ENCODE results near the gene PDK2. TPM values are rescaled to one million over a fixed set of nuclear protein-coding genes. Genes with fewer than 3 reads are reported as not detected.

Gene PDK2
- total RNA-seq, 5 donors from 2014 or later (not counting 1 experiment from before 2014, with no cell fraction given), result 18.8 to 37.2 (median 30.0) TPM

DNA sequence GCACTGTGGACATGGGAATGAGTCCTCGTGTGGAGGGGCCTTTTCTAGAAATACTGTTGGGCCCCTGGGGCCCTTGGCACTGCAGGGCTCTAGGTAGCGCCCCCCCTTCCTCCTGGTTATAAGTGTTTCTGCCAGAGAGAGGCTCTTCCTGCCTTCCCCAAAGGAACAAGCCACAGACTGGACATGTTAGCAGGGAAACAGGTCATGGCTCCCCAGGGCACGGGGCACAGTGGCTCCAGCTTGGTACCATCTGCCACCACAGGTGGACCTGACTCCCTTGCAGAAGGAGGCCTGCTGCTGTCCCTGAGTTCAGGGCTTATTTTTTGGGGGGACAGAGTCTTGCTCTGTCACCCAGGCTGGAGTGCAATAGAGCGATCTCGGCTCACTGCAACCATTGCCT, 8.8 kb downstream of the PDK2 start:
- DNase-seq (no peak), ATAC-seq (replicated peaks in 1 of 4) (no peak)
- peaks cover 7 to 9% (median 7%) of the 10 kb centered on the region in 3 donors for H3K4me1 Mint-ChIP-seq
- no peaks in the 10 kb centered on the region for H3K9me3 ChIP-seq
- peaks cover 0 to 10% of the 10 kb centered on the region in 2 experiments for H3K4me1 ChIP-seq (ENCODE audit: control insufficient read depth in 1 of 2, extremely low read depth in 1 of 2, insufficient read depth in 2 of 2, low read length in 2 of 2)
- H3K36me3 ChIP-seq (ENCODE audit: control insufficient read depth in 2 of 2, extremely low read depth in 1 of 2, insufficient read depth in 1 of 2, low read length in 1 of 2), result peaks cover 17 to 54% of the 10 kb centered on the region in 2 donors
- CTCF ChIA-PET, result interaction anchor here in 1 of 2 donors (1.6 kb wide), 1 partner anchor 10 kb away, joined by 6 read pairs; no protein-coding TSS in a partner anchor
- no peak overlapping the region for H3K4me3 ChIP-seq (ENCODE audit: control insufficient read depth in 1 of 2, extremely low read depth in 1 of 2, low read length in 1 of 2)
- no peaks in the 10 kb centered on the region for H3K9me3 Mint-ChIP-seq
- WGBS (ENCODE audit: insufficient coverage), result 84% methylated on average over 4 of the region's 5 CpGs
- H3K27ac ChIP-seq (ENCODE audit: low read length), result no peak overlapping the region
- peaks cover 27% of the 10 kb centered on the region for H3K36me3 Mint-ChIP-seq
- H3K27ac Mint-ChIP-seq, result no peak overlapping the region
- H3K27me3 ChIP-seq (replicated peaks in 1 of 2; ENCODE audit: control insufficient read depth in 2 of 2, extremely low read depth in 1 of 2, insufficient read depth in 2 of 2, low read length in 1 of 2), result no peaks in the 10 kb centered on the region
- H3K27me3 Mint-ChIP-seq, result no peaks in the 10 kb centered on the region
- POLR2A ChIA-PET, result no interaction called here
- no peak overlapping the region for H3K4me3 Mint-ChIP-seq

DNA sequence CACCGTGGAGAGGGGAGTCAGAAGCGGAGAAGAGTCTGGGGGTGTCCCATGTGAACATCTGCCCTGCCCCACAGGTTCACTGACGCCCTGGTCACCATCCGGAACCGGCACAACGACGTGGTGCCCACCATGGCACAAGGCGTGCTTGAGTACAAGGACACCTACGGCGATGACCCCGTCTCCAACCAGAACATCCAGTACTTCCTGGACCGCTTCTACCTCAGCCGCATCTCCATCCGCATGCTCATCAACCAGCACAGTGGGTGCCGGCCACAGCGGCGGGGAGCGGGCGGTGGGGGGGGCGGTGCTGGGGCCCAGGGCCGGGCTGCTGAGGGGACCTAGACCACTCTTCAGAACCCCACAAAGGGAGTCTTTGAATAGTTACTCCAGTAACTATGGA, 10.7 kb downstream of the PDK2 start:
- POLR2A ChIA-PET, result interaction anchor here in 1 of 2 donors (0.6 kb wide), 1 partner anchor 10 kb away, joined by 3 read pairs; no protein-coding TSS in a partner anchor
- peaks cover 0 to 5% of the 10 kb centered on the region in 2 experiments for H3K4me1 ChIP-seq (ENCODE audit: control insufficient read depth in 1 of 2, extremely low read depth in 1 of 2, insufficient read depth in 2 of 2, low read length in 2 of 2)
- H3K27ac Mint-ChIP-seq, result no peak overlapping the region

DNA sequence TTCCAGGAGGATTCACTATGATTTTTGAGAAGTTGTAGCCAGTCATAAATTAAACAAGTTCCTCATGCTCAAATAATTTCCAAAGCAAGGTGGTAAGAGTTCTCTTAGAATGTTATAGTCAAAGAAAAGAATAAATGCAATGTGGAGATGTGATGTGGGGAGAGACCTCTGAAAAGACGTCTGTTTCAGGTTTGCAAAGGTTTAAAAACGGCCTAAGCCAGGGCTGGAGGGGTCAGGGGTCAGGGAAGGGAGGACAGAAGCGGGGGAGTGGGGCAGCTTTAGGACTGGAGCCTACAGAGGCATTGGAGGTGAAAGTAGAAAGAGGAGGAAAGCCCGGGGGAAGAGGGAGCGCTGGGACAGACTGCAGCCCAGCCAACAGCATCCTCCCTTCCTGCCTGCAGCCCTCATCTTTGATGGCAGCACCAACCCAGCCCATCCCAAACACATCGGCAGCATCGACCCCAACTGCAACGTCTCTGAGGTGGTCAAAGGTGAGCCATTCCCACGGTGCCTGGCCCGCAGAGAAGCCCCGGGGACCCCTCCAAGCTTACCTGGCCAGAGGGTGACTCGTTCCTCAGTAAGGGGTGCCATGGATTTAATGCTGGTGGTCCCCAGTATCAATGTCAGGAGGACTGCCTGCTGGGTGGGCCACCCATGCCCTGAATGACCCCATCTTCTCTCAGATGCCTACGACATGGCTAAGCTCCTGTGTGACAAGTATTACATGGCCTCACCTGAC, 11.4 kb downstream of the PDK2 start:
- DNase-seq (no peak), ATAC-seq (replicated peaks in 1 of 4) (no peak)
- Mint-ChIP-seq H3K4me1 (no peaks in the 10 kb centered on the region), H3K4me3 (no peak overlapping the region), H3K9me3 (no peaks in the 10 kb centered on the region), H3K27me3 (no peaks in the 10 kb centered on the region), H3K27ac (no peak overlapping the region), H3K36me3 (peaks cover 14% of the 10 kb centered on the region)
- POLR2A ChIA-PET, result no interaction called here
- CTCF ChIA-PET, result no interaction called here
- Histone ChIP-seq H3K27me3 (replicated peaks in 1 of 2; ENCODE audit: control insufficient read depth in 2 of 2, extremely low read depth in 1 of 2, insufficient read depth in 2 of 2, low read length in 1 of 2) (no peaks in the 10 kb centered on the region), H3K27ac (ENCODE audit: low read length) (no peak overlapping the region), H3K4me1 (ENCODE audit: control insufficient read depth in 1 of 2, extremely low read depth in 1 of 2, insufficient read depth in 2 of 2, low read length in 2 of 2) (peaks cover 0 to 2% of the 10 kb centered on the region in 2 experiments), H3K4me3 (ENCODE audit: control insufficient read depth in 1 of 2, extremely low read depth in 1 of 2, low read length in 1 of 2) (no peak overlapping the region), H3K36me3 (ENCODE audit: control insufficient read depth in 2 of 2, extremely low read depth in 1 of 2, insufficient read depth in 1 of 2, low read length in 1 of 2) (peaks cover 10 to 45% of the 10 kb centered on the region in 2 donors), H3K9me3 (no peaks in the 10 kb centered on the region)
- WGBS (ENCODE audit: insufficient coverage), result 74% methylated on average over 11 of the region's 13 CpGs

More for the DNA sequence above, 10.7 kb downstream of the PDK2 start:
- no peaks in the 10 kb centered on the region for H3K27me3 Mint-ChIP-seq
- peaks cover 14% of the 10 kb centered on the region for H3K36me3 Mint-ChIP-seq
- no peaks in the 10 kb centered on the region for H3K9me3 Mint-ChIP-seq
- Histone ChIP-seq H3K27me3 (replicated peaks in 1 of 2; ENCODE audit: control insufficient read depth in 2 of 2, extremely low read depth in 1 of 2, insufficient read depth in 2 of 2, low read length in 1 of 2) (no peaks in the 10 kb centered on the region), H3K9me3 (no peaks in the 10 kb centered on the region), H3K27ac (ENCODE audit: low read length) (no peak overlapping the region), H3K4me3 (ENCODE audit: control insufficient read depth in 1 of 2, extremely low read depth in 1 of 2, low read length in 1 of 2) (no peak overlapping the region), H3K36me3 (ENCODE audit: control insufficient read depth in 2 of 2, extremely low read depth in 1 of 2, insufficient read depth in 1 of 2, low read length in 1 of 2) (peaks cover 10 to 48% of the 10 kb centered on the region in 2 donors)
- H3K4me3 Mint-ChIP-seq, result no peak overlapping the region
- CTCF ChIA-PET, result no interaction called here
- DNase-seq, result no peak
- no peaks in the 10 kb centered on the region for H3K4me1 Mint-ChIP-seq
- 98% methylated on average over 11 of the region's 21 CpGs for WGBS (ENCODE audit: insufficient coverage)
- ATAC-seq (replicated peaks in 1 of 4), result no peak

DNA sequence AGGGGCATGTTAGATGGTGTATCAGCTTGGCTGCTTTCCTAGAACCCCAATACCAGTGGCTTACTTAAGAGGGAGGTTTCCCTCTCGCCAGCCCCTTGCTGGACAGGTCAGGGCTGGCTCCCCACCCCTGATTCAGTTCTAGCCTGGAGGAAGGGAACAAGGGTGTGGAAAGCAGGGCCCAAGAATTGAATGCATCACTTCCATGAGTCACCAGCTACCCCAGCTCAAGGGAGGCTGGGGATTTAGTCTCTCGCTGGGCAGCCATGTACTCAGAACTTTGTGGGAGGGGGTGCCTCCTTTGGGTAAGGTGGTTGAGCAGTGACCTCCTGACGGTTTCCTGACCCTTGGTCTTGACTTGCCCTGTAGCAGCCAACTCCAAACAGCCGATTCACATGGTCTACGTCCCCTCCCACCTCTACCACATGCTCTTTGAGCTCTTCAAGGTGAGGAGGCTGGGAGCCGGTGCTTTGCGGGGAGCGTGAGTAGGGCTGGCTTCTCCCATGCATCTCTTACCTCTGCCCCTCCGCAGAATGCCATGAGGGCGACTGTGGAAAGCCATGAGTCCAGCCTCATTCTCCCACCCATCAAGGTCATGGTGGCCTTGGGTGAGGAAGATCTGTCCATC, 12.8 kb downstream of the PDK2 start:
- H3K27ac Mint-ChIP-seq, result no peak overlapping the region
- Histone ChIP-seq H3K27ac (ENCODE audit: low read length) (no peak overlapping the region), H3K36me3 (ENCODE audit: control insufficient read depth in 2 of 2, extremely low read depth in 1 of 2, insufficient read depth in 1 of 2, low read length in 1 of 2) (peaks cover 10 to 42% of the 10 kb centered on the region in 2 donors), H3K4me3 (ENCODE audit: control insufficient read depth in 1 of 2, extremely low read depth in 1 of 2, low read length in 1 of 2) (no peak overlapping the region), H3K27me3 (replicated peaks in 1 of 2; ENCODE audit: control insufficient read depth in 2 of 2, extremely low read depth in 1 of 2, insufficient read depth in 2 of 2, low read length in 1 of 2) (no peaks in the 10 kb centered on the region), H3K4me1 (ENCODE audit: control insufficient read depth in 1 of 2, extremely low read depth in 1 of 2, insufficient read depth in 2 of 2, low read length in 2 of 2) (peaks cover 0 to 2% of the 10 kb centered on the region in 2 experiments), H3K9me3 (no peaks in the 10 kb centered on the region)
- POLR2A ChIA-PET, result no interaction called here
- H3K27me3 Mint-ChIP-seq, result no peaks in the 10 kb centered on the region
- no peak overlapping the region for H3K4me3 Mint-ChIP-seq
- H3K36me3 Mint-ChIP-seq, result peaks cover 14% of the 10 kb centered on the region
- CTCF ChIA-PET, result no interaction called here
- ATAC-seq (replicated peaks in 1 of 4), result no peak
- H3K9me3 Mint-ChIP-seq, result no peaks in the 10 kb centered on the region
- no peak for DNase-seq
- H3K4me1 Mint-ChIP-seq, result no peaks in the 10 kb centered on the region
- WGBS (ENCODE audit: insufficient coverage), result 100% methylated on average over 1 of the region's 10 CpGs

DNA sequence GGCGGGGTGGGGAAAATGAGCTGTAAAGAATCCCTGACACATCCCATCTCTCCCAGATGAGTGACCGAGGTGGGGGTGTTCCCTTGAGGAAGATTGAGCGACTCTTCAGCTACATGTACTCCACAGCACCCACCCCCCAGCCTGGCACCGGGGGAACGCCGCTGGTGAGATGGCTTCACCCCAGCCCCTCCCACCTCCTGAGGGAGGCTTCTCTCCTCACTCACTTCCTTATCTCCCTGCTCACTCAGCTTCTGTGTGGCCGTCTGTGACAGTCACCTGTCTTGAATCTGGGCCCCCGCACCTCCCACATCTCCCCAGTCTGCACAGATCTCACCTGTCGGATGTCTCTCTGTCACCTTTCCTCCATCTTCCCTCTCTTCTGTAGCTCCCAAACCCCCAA, 13.4 kb downstream of the PDK2 start:
- ATAC-seq (replicated peaks in 1 of 4) (no peak), DNase-seq (no peak)
- H3K27me3 Mint-ChIP-seq, result peaks cover 0 to 2% of the 10 kb centered on the region in 2 donors
- Histone ChIP-seq H3K36me3 (ENCODE audit: control insufficient read depth in 2 of 2, extremely low read depth in 1 of 2, insufficient read depth in 1 of 2, low read length in 1 of 2) (peaks cover 10 to 39% of the 10 kb centered on the region in 2 donors), H3K4me1 (ENCODE audit: control insufficient read depth in 1 of 2, extremely low read depth in 1 of 2, insufficient read depth in 2 of 2, low read length in 2 of 2) (peaks cover 0 to 2% of the 10 kb centered on the region in 2 experiments), H3K9me3 (no peaks in the 10 kb centered on the region), H3K27me3 (replicated peaks in 1 of 2; ENCODE audit: control insufficient read depth in 2 of 2, extremely low read depth in 1 of 2, insufficient read depth in 2 of 2, low read length in 1 of 2) (peaks cover 0 to 1% of the 10 kb centered on the region in 2 experiments), H3K27ac (ENCODE audit: low read length) (no peak overlapping the region), H3K4me3 (ENCODE audit: control insufficient read depth in 1 of 2, extremely low read depth in 1 of 2, low read length in 1 of 2) (no peak overlapping the region)
- H3K4me3 Mint-ChIP-seq, result no peak overlapping the region
- CTCF ChIA-PET, result no interaction called here
- WGBS (ENCODE audit: insufficient coverage), result 85% methylated on average over 3 of the region's 9 CpGs
- POLR2A ChIA-PET, result no interaction called here
- H3K9me3 Mint-ChIP-seq, result no peaks in the 10 kb centered on the region
- no peak overlapping the region for H3K27ac Mint-ChIP-seq
- H3K4me1 Mint-ChIP-seq, result no peaks in the 10 kb centered on the region
- H3K36me3 Mint-ChIP-seq, result peaks cover 14% of the 10 kb centered on the region

DNA sequence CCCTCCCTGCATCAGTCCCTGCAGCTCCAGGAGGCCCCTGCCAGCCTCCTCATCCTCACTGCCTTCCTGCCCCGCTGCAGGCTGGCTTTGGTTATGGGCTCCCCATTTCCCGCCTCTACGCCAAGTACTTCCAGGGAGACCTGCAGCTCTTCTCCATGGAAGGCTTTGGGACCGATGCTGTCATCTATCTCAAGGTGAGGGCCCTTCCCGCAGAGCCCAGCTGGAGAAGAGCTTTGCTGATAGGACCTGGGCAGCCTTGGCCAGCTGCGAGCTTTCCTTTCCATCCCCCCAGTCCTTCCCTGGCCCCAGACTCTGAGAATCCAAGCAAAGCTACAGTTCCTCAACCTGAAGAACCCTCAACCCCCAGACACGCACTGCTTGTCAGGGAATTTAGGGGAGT, 14.1 kb downstream of the PDK2 start:
- H3K4me3 Mint-ChIP-seq, result no peak overlapping the region
- H3K4me1 Mint-ChIP-seq, result no peaks in the 10 kb centered on the region
- CTCF ChIA-PET, result no interaction called here
- WGBS (ENCODE audit: insufficient coverage), result 100% methylated on average over 5 of the region's 7 CpGs
- DNase-seq (no peak), ATAC-seq (replicated peaks in 1 of 4) (no peak)
- H3K27ac ChIP-seq (ENCODE audit: low read length), result no peak overlapping the region
- no peak overlapping the region for H3K27ac Mint-ChIP-seq
- H3K4me3 ChIP-seq (ENCODE audit: control insufficient read depth in 1 of 2, extremely low read depth in 1 of 2, low read length in 1 of 2), result no peak overlapping the region
- H3K9me3 ChIP-seq, result no peaks in the 10 kb centered on the region
- H3K27me3 Mint-ChIP-seq, result peaks cover 0 to 2% of the 10 kb centered on the region in 2 donors
- no peaks in the 10 kb centered on the region for H3K9me3 Mint-ChIP-seq
- peaks cover 14% of the 10 kb centered on the region for H3K36me3 Mint-ChIP-seq
- peaks cover 0 to 8% of the 10 kb centered on the region in 2 experiments for H3K27me3 ChIP-seq (replicated peaks in 1 of 2; ENCODE audit: control insufficient read depth in 2 of 2, extremely low read depth in 1 of 2, insufficient read depth in 2 of 2, low read length in 1 of 2)
- POLR2A ChIA-PET, result no interaction called here
- peaks cover 0 to 2% of the 10 kb centered on the region in 2 experiments for H3K4me1 ChIP-seq (ENCODE audit: control insufficient read depth in 1 of 2, extremely low read depth in 1 of 2, insufficient read depth in 2 of 2, low read length in 2 of 2)
- peaks cover 10 to 39% of the 10 kb centered on the region in 2 donors for H3K36me3 ChIP-seq (ENCODE audit: control insufficient read depth in 2 of 2, extremely low read depth in 1 of 2, insufficient read depth in 1 of 2, low read length in 1 of 2)

Data from T-cell (primary cell).